Left kidney (tissue), 8 donors: Measurements from ENCODE around the gene LOX. TPM values are rescaled to one million over a fixed set of nuclear protein-coding genes. Genes with fewer than 3 reads are reported as not detected.

Experiments used
- DNase-seq: peaks from one replicate; pipeline ENCODE4 v3.0.0-alpha.2; 2013
- long read RNA-seq, 8 donors: transcript quantifications; one replicate each; lab custom pipeline, GENCODE V29; 2026
- polyA plus RNA-seq: library from polyadenylated mRNA; unstranded; fragments of 120-200 nt; gene quantifications from one replicate; pipeline ENCODE4 v1.2.1, GENCODE V29; 2013; ENCODE audit not compliant: insufficient read length

LOX gene
- 40.5 TPM for polyA plus RNA-seq
- long read RNA-seq, donor 1, full-length matches to known transcripts, result 8 of 13 reads
- long read RNA-seq, donor 1, partial matches to known transcripts, result 5 of 13 reads
- long read RNA-seq, donor 1, other reads (novel, unspliced or antisense), result 0 of 13 reads
- long read RNA-seq, donor 2, full-length matches to known transcripts, result 9 of 9 reads
- long read RNA-seq, donor 2, partial matches to known transcripts, result 0 of 9 reads
- long read RNA-seq, donor 2, other reads (novel, unspliced or antisense), result 0 of 9 reads
- long read RNA-seq, donor 3, full-length matches to known transcripts, result 2 of 2 reads
- long read RNA-seq, donor 3, partial matches to known transcripts, result 0 of 2 reads
- long read RNA-seq, donor 3, other reads (novel, unspliced or antisense), result 0 of 2 reads
- long read RNA-seq, donor 4, result 0 reads
- long read RNA-seq, donor 5, full-length matches to known transcripts, result 6 of 6 reads
- long read RNA-seq, donor 5, partial matches to known transcripts, result 0 of 6 reads
- long read RNA-seq, donor 5, other reads (novel, unspliced or antisense), result 0 of 6 reads
- long read RNA-seq, donor 6, full-length matches to known transcripts, result 9 of 20 reads
- long read RNA-seq, donor 6, partial matches to known transcripts, result 11 of 20 reads
- long read RNA-seq, donor 6, other reads (novel, unspliced or antisense), result 0 of 20 reads
- long read RNA-seq, donor 7, full-length matches to known transcripts, result 5 of 10 reads
- long read RNA-seq, donor 7, partial matches to known transcripts, result 5 of 10 reads
- long read RNA-seq, donor 7, other reads (novel, unspliced or antisense), result 0 of 10 reads
- long read RNA-seq, donor 8, result 0 reads

GRCh38 chr5:122078116-122079110 lies at the start of gene LOX:
Gene LOX (minus strand): TSS chr5:122078259. CDS start chr5:122077985, 274 bp downstream.
- DNase-seq, result peak; percentile 82

- peak; percentile 15 for DNase-seq
These were observed 48.8 kb upstream of the LOX start for GRCh38 chr5:122126756-122127321.

- DNase-seq, result peak; percentile 10
These were observed 48.2 kb upstream of the LOX start for GRCh38 chr5:122126177-122126755.

- no peak for DNase-seq
These were observed 46.7 kb upstream of the LOX start for GRCh38 chr5:122124766-122125165.

GRCh38 chr5:122121479-122122465 lies 43.7 kb upstream of the LOX start:
- no peak for DNase-seq

- no peak for DNase-seq
These were observed 42.9 kb upstream of the LOX start for GRCh38 chr5:122120957-122121356.

GRCh38 chr5:122120493-122120892 lies 42.4 kb upstream of the LOX start:
- DNase-seq, result no peak

GRCh38 chr5:122119205-122119604 lies 41.1 kb upstream of the LOX start:
- DNase-seq, result no peak

GRCh38 chr5:122118356-122118948 lies 40.4 kb upstream of the LOX start:
- DNase-seq, result no peak

- DNase-seq, result no peak
These were observed 36.4 kb upstream of the LOX start for GRCh38 chr5:122114501-122114900.

- DNase-seq, result no peak
These were observed 34.9 kb upstream of the LOX start for GRCh38 chr5:122112733-122113558.

GRCh38 chr5:122112063-122112462 lies 34.0 kb upstream of the LOX start:
- DNase-seq, result no peak

GRCh38 chr5:122111460-122111859 lies 33.4 kb upstream of the LOX start:
- no peak for DNase-seq

GRCh38 chr5:122110987-122111386 lies 32.9 kb upstream of the LOX start:
- DNase-seq, result no peak

GRCh38 chr5:122107016-122107415 lies 29.0 kb upstream of the LOX start:
- DNase-seq, result no peak

- no peak for DNase-seq
These were observed 27.9 kb upstream of the LOX start for GRCh38 chr5:122105909-122106308.

- no peak for DNase-seq
These were observed 24.8 kb upstream of the LOX start for GRCh38 chr5:122102825-122103224.

- peak; percentile 45 for DNase-seq
These were observed 23.7 kb upstream of the LOX start for GRCh38 chr5:122101636-122102285.
